HepG2 (cell line): ENCODE data around the gene GSK3A. TPM values are rescaled to one million over a fixed set of nuclear protein-coding genes. Genes with fewer than 3 reads are reported as not detected.

Experiments
- EP300 ChIP-seq, 3 experiments: sonication (generic) in 1 of 3; formaldehyde crosslinking in 1 of 3; IDR thresholded peaks; 2 replicates each; pipeline versions ENCODE4 v1.5.1 to v1.6.1; 2011 to 2020; ENCODE audit warnings: low read depth in 2 of 3, low read length in 2 of 3, borderline replicate concordance in 1 of 3, improper control_type of control experiment in 1 of 3, mild to moderate bottlenecking in 1 of 3, missing genetic modification reagents in 1 of 3, moderate library complexity in 1 of 3
- GZF1 ChIP-seq: sonication (generic); formaldehyde crosslinking; IDR thresholded peaks from 2 replicates; pipeline ENCODE4 v1.5.1; 2020; ENCODE audit warnings: mild to moderate bottlenecking, missing genetic modification reagents
- HNF4G ChIP-seq, 2 experiments: sonication (generic) in 1 of 2; formaldehyde crosslinking in 1 of 2; IDR thresholded peaks; 2 replicates each; pipeline versions ENCODE4 v1.4.0 to v1.6.1; 2011 to 2020; ENCODE audit warnings: borderline replicate concordance in 2 of 2, low read depth in 2 of 2, mild to moderate bottlenecking in 2 of 2, low read length in 1 of 2, missing genetic modification reagents in 1 of 2, moderate library complexity in 1 of 2
- JUN ChIP-seq: sonication (generic); formaldehyde crosslinking; IDR thresholded peaks from 2 replicates; pipeline ENCODE4 v1.4.0; 2020; ENCODE audit warnings: mild to moderate bottlenecking, missing genetic modification reagents
- KLF11 ChIP-seq: IDR thresholded peaks from 2 replicates; pipeline ENCODE4 v1.6.1; 2016; ENCODE audit warnings: missing compliant biosample characterization
- NFIB ChIP-seq: sonication (generic); formaldehyde crosslinking; IDR thresholded peaks from 2 replicates; pipeline ENCODE4 v1.9.0; 2021; ENCODE audit warnings: missing genetic modification reagents, mild to moderate bottlenecking, borderline replicate concordance
- ZNF136 ChIP-seq: sonication (generic); formaldehyde crosslinking; IDR thresholded peaks from 2 replicates; pipeline ENCODE4 v1.8.1; 2022; ENCODE audit warnings: low read depth, mild to moderate bottlenecking, moderate library complexity, missing genetic modification reagents
- ZNF263 ChIP-seq: sonication (generic); formaldehyde crosslinking; IDR thresholded peaks from 2 replicates; pipeline ENCODE4 v1.4.0; 2020; ENCODE audit warnings: missing genetic modification reagents
- ZNF431 ChIP-seq: sonication (generic); formaldehyde crosslinking; IDR thresholded peaks from 2 replicates; pipeline ENCODE4 v1.9.0; 2022; ENCODE audit warnings: missing genetic modification reagents, low read depth, mild to moderate bottlenecking, borderline replicate concordance
- ZNF550 ChIP-seq: sonication (generic); formaldehyde crosslinking; IDR thresholded peaks from 2 replicates; pipeline ENCODE4 v1.4.0; 2020; ENCODE audit warnings: mild to moderate bottlenecking, missing genetic modification reagents, borderline replicate concordance
- ZNF563 ChIP-seq: sonication (generic); formaldehyde crosslinking; IDR thresholded peaks from 2 replicates; pipeline ENCODE4 v1.8.0; 2022; ENCODE audit warnings: mild to moderate bottlenecking, moderate library complexity, missing genetic modification reagents
- ZNF644 ChIP-seq: IDR thresholded peaks from 2 replicates; pipeline ENCODE4 v1.6.1; 2016; ENCODE audit warnings: low read depth
- ZNF709 ChIP-seq: sonication (generic); formaldehyde crosslinking; IDR thresholded peaks from 2 replicates; pipeline ENCODE4 v1.5.0; 2020; ENCODE audit warnings: mild to moderate bottlenecking, missing genetic modification reagents
- ZNF720 ChIP-seq: sonication (generic); formaldehyde crosslinking; IDR thresholded peaks from 2 replicates; pipeline ENCODE4 v1.4.0; 2020; ENCODE audit warnings: missing genetic modification reagents
- ZSCAN12 ChIP-seq: sonication (generic); formaldehyde crosslinking; IDR thresholded peaks from 2 replicates; pipeline ENCODE4 v1.9.0; 2021; ENCODE audit warnings: mild to moderate bottlenecking, missing genetic modification reagents
- polyA plus RNA-seq, 8 experiments: library from polyadenylated mRNA; depleted of rRNA in 3 of 8; stranded (reverse) in 7 of 8; unstranded in 1 of 8; fragments of >200 nt; fragmentation: Illumina TruSeq in 4 of 8; extraction: Trizol in 4 of 8; gene quantifications; 2 replicates each; pipeline versions ENCODE4 v1.2.1 to v1.2.3, GENCODE V29; 2011 to 2016; ENCODE audit warnings: low read depth in 4 of 8, missing spikeins in 1 of 8, mixed read lengths in 1 of 8; ENCODE audit not compliant: insufficient read depth in 1 of 8
- total RNA-seq, 5 experiments: library from RNA; depleted of rRNA; stranded (reverse); fragments of >200 nt; fragmentation: Illumina TruSeq; extraction: Trizol; gene quantifications; 2 replicates each; pipeline ENCODE4 v1.2.3, GENCODE V29; 2016; ENCODE audit warnings: low read depth in 1 of 5
- TF ChIP-seq, protein P1 (sequence below): sonication (generic); formaldehyde crosslinking; IDR thresholded peaks from 2 replicates; pipeline ENCODE4 v1.5.0; 2020; ENCODE audit warnings: missing genetic modification reagents, mild to moderate bottlenecking, borderline replicate concordance
- TF ChIP-seq, protein P2 (sequence below): IDR thresholded peaks from 2 replicates; pipeline ENCODE4 v1.4.0; 2020; ENCODE audit warnings: mild to moderate bottlenecking, missing genetic modification reagents
- TF ChIP-seq, protein P3 (sequence below): sonication (generic); formaldehyde crosslinking; IDR thresholded peaks from 2 replicates; pipeline ENCODE4 v1.4.0; 2020; ENCODE audit warnings: mild to moderate bottlenecking, missing genetic modification reagents

The GSK3A gene
- total and polyA plus RNA-seq, 2 of the 13 experiments (the other 11 are each of a cell fraction or from before 2014, with no cell fraction given), result 16.9 to 52.5 TPM

DNA sequence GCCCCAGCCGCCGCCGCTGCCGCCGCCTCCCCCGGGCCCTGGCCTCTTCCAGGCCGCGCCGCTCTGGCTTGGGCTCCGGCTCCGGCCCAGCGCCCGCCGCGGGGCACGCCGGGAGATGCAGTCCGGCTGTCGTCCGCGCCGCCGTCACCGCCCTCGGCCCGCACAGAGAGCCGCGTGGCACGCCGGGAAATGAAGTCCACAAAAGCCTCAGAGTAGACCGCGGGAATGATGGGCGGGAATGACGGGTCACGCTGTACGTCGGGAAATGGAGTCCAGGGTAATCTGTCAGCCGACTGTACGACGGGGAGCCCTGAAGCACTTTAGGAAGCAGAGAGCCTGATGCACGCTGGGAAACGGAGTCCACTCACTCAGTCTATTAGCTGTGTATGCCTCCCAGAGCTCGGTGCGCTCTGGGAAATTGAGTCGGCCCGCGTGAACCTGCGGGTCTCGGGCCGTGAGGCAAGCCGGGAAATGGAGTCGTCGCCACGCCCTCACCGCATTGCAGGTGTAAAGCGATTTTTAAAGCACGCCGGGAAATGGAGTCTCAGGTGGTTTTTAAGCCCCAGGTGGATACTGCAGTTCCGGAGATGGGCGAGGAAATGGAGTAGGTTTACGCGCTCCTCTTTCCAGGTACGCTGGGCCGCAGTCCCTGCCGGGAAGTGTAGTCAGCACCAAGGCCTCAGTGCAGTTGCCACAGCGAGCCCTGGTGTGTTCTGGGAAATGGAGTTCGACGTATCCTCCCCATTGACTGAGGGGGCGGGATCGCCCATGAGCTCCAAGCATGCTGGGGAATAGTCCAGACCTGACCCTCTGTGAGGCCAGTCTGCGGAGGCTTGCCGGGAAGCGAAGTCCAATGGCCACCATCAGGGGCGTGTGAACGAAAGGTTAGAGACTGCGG, at the start of gene GSK3A (continued):
- TF ChIP-seq, protein P1, sequence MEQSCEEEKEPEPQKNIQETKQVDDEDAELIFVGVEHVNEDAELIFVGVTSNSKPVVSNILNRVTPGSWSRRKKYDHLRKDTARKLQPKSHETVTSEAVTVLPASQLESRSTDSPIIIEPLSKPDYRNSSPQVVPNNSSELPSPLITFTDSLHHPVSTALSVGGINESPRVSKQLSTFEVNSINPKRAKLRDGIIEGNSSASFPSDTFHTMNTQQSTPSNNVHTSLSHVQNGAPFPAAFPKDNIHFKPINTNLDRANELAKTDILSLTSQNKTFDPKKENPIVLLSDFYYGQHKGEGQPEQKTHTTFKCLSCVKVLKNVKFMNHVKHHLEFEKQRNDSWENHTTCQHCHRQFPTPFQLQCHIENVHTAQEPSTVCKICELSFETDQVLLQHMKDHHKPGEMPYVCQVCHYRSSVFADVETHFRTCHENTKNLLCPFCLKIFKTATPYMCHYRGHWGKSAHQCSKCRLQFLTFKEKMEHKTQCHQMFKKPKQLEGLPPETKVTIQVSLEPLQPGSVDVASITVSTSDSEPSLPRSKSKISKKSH (CRISPR knock-in tag), result no peak
- TF ChIP-seq ZSCAN12 (CRISPR knock-in tag), result peak; percentile 77; the same call in 1 of the 2 replicates
- peak; percentile 22; the same call in 1 of the 2 replicates for TF ChIP-seq KLF11 (CRISPR knock-in tag)
- no peak for TF ChIP-seq ZNF550
- TF ChIP-seq ZNF263 (CRISPR knock-in tag), result no peak
- TF ChIP-seq ZNF644, result no peak
- peak in 1 of 2 experiments; percentile 55; a peak in 2 of 4 replicates for TF ChIP-seq EP300 (IDR thresholded peaks at IDR 0.05; ENCODE audit: low read depth in 2 of 2, low read length in 2 of 2)
- TF ChIP-seq EP300 (CRISPR knock-in tag; IDR thresholded peaks at IDR 0.05; ENCODE audit: borderline replicate concordance), result no peak
- TF ChIP-seq, protein P2, sequence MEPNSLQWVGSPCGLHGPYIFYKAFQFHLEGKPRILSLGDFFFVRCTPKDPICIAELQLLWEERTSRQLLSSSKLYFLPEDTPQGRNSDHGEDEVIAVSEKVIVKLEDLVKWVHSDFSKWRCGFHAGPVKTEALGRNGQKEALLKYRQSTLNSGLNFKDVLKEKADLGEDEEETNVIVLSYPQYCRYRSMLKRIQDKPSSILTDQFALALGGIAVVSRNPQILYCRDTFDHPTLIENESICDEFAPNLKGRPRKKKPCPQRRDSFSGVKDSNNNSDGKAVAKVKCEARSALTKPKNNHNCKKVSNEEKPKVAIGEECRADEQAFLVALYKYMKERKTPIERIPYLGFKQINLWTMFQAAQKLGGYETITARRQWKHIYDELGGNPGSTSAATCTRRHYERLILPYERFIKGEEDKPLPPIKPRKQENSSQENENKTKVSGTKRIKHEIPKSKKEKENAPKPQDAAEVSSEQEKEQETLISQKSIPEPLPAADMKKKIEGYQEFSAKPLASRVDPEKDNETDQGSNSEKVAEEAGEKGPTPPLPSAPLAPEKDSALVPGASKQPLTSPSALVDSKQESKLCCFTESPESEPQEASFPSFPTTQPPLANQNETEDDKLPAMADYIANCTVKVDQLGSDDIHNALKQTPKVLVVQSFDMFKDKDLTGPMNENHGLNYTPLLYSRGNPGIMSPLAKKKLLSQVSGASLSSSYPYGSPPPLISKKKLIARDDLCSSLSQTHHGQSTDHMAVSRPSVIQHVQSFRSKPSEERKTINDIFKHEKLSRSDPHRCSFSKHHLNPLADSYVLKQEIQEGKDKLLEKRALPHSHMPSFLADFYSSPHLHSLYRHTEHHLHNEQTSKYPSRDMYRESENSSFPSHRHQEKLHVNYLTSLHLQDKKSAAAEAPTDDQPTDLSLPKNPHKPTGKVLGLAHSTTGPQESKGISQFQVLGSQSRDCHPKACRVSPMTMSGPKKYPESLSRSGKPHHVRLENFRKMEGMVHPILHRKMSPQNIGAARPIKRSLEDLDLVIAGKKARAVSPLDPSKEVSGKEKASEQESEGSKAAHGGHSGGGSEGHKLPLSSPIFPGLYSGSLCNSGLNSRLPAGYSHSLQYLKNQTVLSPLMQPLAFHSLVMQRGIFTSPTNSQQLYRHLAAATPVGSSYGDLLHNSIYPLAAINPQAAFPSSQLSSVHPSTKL, result no peak; the same call in 1 of the 2 replicates
- TF ChIP-seq JUN, result peak; percentile 45
- TF ChIP-seq HNF4G (IDR thresholded peaks at IDR 0.05; ENCODE audit: borderline replicate concordance, low read depth, low read length), result peak; percentile 38; the same call in 1 of the 2 replicates
- TF ChIP-seq HNF4G (CRISPR knock-in tag; IDR thresholded peaks at IDR 0.05; ENCODE audit: borderline replicate concordance, low read depth), result no peak
- 0 out of 2 replicates have a peak, but pooled peaks have one; percentile 67 for TF ChIP-seq ZNF431 (CRISPR knock-in tag)
- no peak for TF ChIP-seq NFIB
- peak; percentile 64; the same call in 1 of the 2 replicates for TF ChIP-seq ZNF563 (CRISPR knock-in tag)
- no peak for TF ChIP-seq ZNF136 (CRISPR knock-in tag)
- no peak for TF ChIP-seq ZNF709 (CRISPR knock-in tag)
- TF ChIP-seq GZF1 (CRISPR knock-in tag), result no peak
- TF ChIP-seq, protein P3, sequence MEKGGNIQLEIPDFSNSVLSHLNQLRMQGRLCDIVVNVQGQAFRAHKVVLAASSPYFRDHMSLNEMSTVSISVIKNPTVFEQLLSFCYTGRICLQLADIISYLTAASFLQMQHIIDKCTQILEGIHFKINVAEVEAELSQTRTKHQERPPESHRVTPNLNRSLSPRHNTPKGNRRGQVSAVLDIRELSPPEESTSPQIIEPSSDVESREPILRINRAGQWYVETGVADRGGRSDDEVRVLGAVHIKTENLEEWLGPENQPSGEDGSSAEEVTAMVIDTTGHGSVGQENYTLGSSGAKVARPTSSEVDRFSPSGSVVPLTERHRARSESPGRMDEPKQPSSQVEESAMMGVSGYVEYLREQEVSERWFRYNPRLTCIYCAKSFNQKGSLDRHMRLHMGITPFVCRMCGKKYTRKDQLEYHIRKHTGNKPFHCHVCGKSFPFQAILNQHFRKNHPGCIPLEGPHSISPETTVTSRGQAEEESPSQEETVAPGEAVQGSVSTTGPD (CRISPR knock-in tag), result no peak
- TF ChIP-seq ZNF720, result no peak
